Stomach (tissue), 9 donors: ENCODE results near the gene R3HDML. TPM values are rescaled to one million over a fixed set of nuclear protein-coding genes. Genes with fewer than 3 reads are reported as not detected.

Experiments
- DNase-seq, 2 donors: peaks; one replicate each; pipeline versions ENCODE4 v3.0.0 to v3.0.0-alpha.2; 2013 to 2019
- H3K27ac ChIP-seq, 5 donors: fragments of 200-600 bp in 4 of 5; sonication (generic) in 4 of 5; one replicate each; pipeline ENCODE4 v1.5.1; 2013 to 2019; ENCODE audit warnings: mild to moderate bottlenecking in 1 of 5, moderate library complexity in 1 of 5
- H3K27me3 ChIP-seq, 3 donors: fragments of 200-600 bp; sonication (generic); one replicate each; pipeline ENCODE4 v1.5.1; 2017 to 2019; ENCODE audit warnings: mixed run types in 1 of 3
- H3K36me3 ChIP-seq, 4 donors: fragments of 200-600 bp; sonication (generic); 1 replicate in 3 of 4; 2 replicates in 1 of 4; pipeline ENCODE4 v1.5.1; 2016 to 2019
- H3K4me1 ChIP-seq, 4 donors: fragments of 200-600 bp; sonication (generic); one replicate each; pipeline ENCODE4 v1.5.1; 2016 to 2019
- H3K4me3 ChIP-seq, 4 donors: fragments of 200-600 bp; sonication (generic) in 3 of 4; one replicate each; pipeline ENCODE4 v1.5.1; 2016 to 2019; ENCODE audit warnings: mild to moderate bottlenecking in 1 of 4
- H3K9me3 ChIP-seq, 4 donors: fragments of 200-600 bp; sonication (generic); one replicate each; pipeline ENCODE4 v1.5.1; 2016 to 2019
- EP300 ChIP-seq: sonication (generic); formaldehyde crosslinking; IDR thresholded peaks from one replicate; pipeline ENCODE4 v1.6.1; 2017; ENCODE audit warnings: antibody characterized with exemption
- POLR2A ChIP-seq, 4 donors: fragments of 450-650 bp; IDR thresholded peaks; one replicate each; pipeline ENCODE4 v1.6.1; 2016; ENCODE audit warnings: antibody characterized with exemption in 4 of 4, control low read depth in 2 of 4, mild to moderate bottlenecking in 1 of 4, moderate library complexity in 1 of 4
- POLR2AphosphoS5 ChIP-seq, 3 donors: sonication (generic); formaldehyde crosslinking; IDR thresholded peaks; one replicate each; pipeline ENCODE4 v1.6.1; 2016; ENCODE audit warnings: antibody characterized with exemption in 3 of 3
- whole genome bisulfite sequencing, 5 donors: extraction: QIAGEN DNeasy Blood & Tissue Kit in 3 of 5; methylation state at CpG; one replicate each; pipeline versions ENCODE4 v1.1.5 to v1.1.7; 2013 to 2018; 5-methylcytosine and 5-hydroxymethylcytosine counted together
- intact Hi-C: fragments of 100-400 bp; cut with DNase I; formaldehyde crosslinking; loops from one replicate; pipeline ENCODE4 v1.15.1; 2023; ENCODE audit warnings: low total_unique reads
- polyA plus RNA-seq, 3 donors: library from polyadenylated mRNA; stranded (reverse); fragments of 200-250 nt; gene quantifications; one replicate each; pipeline ENCODE4 v1.2.3, GENCODE V29; 2013
- total RNA-seq, 5 donors: library from RNA; depleted of rRNA; stranded (reverse); fragments of >200 nt; gene quantifications; one replicate each; pipeline versions ENCODE4 v1.1.0 to v1.2.3, GENCODE V29; 2014 to 2016
- TF ChIP-seq, protein P1 (sequence below), 7 experiments: fragments of 450-650 bp in 4 of 7; fragments of 200-600 bp in 3 of 7; sonication (generic) in 3 of 7; IDR thresholded peaks; one replicate each; pipeline ENCODE4 v1.5.1; 2016 to 2019; ENCODE audit warnings: antibody characterized with exemption in 7 of 7, control low read depth in 2 of 7, mild to moderate bottlenecking in 1 of 7
- donor health status: healthy with polysubstance abuse.
- donor health status: Bipolar disorder and iron deficiency.
- donor health status: healthy.

The R3HDML gene
- total and polyA plus RNA-seq, 8 donors: not detected

DNA sequence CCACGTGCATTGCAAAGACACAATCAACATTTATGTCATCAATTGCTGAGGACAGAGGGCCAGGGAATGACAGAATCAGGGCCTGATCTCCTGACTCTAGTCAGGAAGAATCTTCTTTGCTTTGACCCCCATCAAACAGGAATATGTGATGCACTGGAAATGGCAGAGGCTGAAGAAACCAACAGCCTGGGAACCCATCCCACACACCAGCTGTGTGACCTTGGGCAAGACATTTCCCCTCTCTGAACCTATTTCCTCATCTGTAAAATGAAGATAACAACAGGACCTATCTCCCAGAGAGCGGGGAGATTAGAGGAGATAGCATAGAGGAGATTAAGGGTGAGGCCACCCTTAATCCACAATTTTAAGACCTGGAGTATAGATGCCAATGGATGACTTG is 20.2 kb downstream of the R3HDML start:
- intact Hi-C loops: no loop called here
- H3K4me3 ChIP-seq: peak overlapping the region in 3 of 4 donors; percentile 42 to 59 (median 53)
- H3K4me1 ChIP-seq: peaks cover 5 to 14% (median 10%) of the 10 kb centered on the region in 4 donors
- H3K27ac ChIP-seq: no peak overlapping the region
- WGBS, 5 donors: 21 to 44% (median 28%) methylated on average over 2 of the region's 2 CpGs
- no peak for TF ChIP-seq EP300
- TF ChIP-seq, protein P1, sequence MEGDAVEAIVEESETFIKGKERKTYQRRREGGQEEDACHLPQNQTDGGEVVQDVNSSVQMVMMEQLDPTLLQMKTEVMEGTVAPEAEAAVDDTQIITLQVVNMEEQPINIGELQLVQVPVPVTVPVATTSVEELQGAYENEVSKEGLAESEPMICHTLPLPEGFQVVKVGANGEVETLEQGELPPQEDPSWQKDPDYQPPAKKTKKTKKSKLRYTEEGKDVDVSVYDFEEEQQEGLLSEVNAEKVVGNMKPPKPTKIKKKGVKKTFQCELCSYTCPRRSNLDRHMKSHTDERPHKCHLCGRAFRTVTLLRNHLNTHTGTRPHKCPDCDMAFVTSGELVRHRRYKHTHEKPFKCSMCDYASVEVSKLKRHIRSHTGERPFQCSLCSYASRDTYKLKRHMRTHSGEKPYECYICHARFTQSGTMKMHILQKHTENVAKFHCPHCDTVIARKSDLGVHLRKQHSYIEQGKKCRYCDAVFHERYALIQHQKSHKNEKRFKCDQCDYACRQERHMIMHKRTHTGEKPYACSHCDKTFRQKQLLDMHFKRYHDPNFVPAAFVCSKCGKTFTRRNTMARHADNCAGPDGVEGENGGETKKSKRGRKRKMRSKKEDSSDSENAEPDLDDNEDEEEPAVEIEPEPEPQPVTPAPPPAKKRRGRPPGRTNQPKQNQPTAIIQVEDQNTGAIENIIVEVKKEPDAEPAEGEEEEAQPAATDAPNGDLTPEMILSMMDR (IDR thresholded peaks at IDR 0.05): no peak
- no peak for TF ChIP-seq POLR2AphosphoS5 (IDR thresholded peaks at IDR 0.05)
- no peak for TF ChIP-seq POLR2A (IDR thresholded peaks at IDR 0.05)
- H3K27me3 ChIP-seq: peaks cover 0 to 6% (median 0%) of the 10 kb centered on the region in 3 donors
- DNase-seq: no peak
- no peaks in the 10 kb centered on the region for H3K9me3 ChIP-seq
- no peaks in the 10 kb centered on the region for H3K36me3 ChIP-seq

DNA sequence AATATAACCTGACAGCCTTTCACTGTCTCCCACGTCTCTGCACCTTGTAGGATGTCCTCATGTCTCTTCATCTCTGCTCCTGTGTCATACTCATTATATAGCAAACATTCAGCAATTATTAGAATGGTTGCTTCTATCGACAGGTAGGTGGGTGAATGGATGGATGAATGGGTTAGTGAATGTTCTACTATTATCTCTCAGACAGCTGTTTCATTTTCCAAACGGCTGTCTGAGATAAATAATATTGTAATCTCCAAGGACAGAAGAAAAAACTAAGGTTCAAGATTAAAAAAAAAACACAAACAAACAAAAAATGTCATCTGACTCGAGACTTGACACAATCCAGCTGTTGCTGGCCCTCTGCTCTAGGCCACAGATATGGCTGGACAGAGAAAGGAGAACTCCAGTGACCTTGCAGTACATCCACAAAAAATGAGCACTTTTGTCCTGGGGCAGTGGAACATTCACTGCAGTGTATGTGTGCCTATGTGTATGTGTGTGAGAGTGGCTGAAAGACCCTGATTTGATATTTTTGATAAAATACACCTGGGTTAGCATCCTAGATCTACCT is 20.8 kb downstream of the R3HDML start:
- no peak for DNase-seq
- Histone ChIP-seq H3K27ac (no peak overlapping the region), H3K4me3 (peak overlapping the region in 1 of 4 donors; percentile 42), H3K27me3 (peaks cover 0 to 6% (median 0%) of the 10 kb centered on the region in 3 donors), H3K9me3 (no peaks in the 10 kb centered on the region), H3K36me3 (no peaks in the 10 kb centered on the region), H3K4me1 (peaks cover 5 to 14% (median 10%) of the 10 kb centered on the region in 4 donors)
- intact Hi-C loops: no loop called here
- TF ChIP-seq, protein P1 (IDR thresholded peaks at IDR 0.05): no peak
- TF ChIP-seq EP300: no peak
- TF ChIP-seq POLR2A (IDR thresholded peaks at IDR 0.05): no peak
- no peak for TF ChIP-seq POLR2AphosphoS5 (IDR thresholded peaks at IDR 0.05)
- 31 to 44% (median 42%) methylated on average over 4 of the region's 4 CpGs for WGBS, 5 donors

DNA sequence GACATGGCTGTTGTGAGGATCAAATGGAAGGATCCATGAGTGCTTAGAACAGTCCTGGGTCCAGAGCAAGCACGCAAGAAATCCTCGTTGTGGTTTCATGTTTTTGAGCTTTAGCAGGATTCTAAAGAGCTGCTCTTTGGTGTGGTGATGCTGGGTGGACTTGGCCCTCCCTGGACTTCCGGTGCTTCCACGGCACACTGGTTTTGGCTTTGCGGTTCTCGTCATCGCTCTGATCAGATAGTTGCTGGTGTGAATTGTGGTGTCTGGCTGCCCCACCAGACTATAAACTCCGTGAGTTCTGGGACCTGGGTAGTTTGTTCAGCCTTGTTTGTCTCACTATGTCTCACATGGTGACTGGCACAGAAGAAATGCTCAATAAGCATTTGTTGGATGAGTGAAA is 21.9 kb downstream of the R3HDML start:
- H3K27me3 ChIP-seq: peaks cover 0 to 6% (median 0%) of the 10 kb centered on the region in 3 donors
- DNase-seq: no peak

GRCh38 chr20:44360221-44360620 is 23.4 kb downstream of the R3HDML start:
- TF ChIP-seq POLR2A (IDR thresholded peaks at IDR 0.05) (no peak), EP300 (no peak), POLR2AphosphoS5 (IDR thresholded peaks at IDR 0.05) (no peak)
- TF ChIP-seq, protein P1 (IDR thresholded peaks at IDR 0.05): no peak
- Histone ChIP-seq H3K9me3 (no peaks in the 10 kb centered on the region), H3K27ac (no peak overlapping the region), H3K36me3 (no peaks in the 10 kb centered on the region), H3K4me3 (no peak overlapping the region), H3K4me1 (peaks cover 5 to 16% (median 11%) of the 10 kb centered on the region in 4 donors), H3K27me3 (peaks cover 0 to 6% (median 0%) of the 10 kb centered on the region in 3 donors)
- no peak for DNase-seq
- intact Hi-C loops: no loop called here

More for the DNA sequence above, 21.9 kb downstream of the R3HDML start:
- no peaks in the 10 kb centered on the region for H3K9me3 ChIP-seq
- H3K36me3 ChIP-seq: no peaks in the 10 kb centered on the region
- H3K4me3 ChIP-seq: no peak overlapping the region
- 84 to 95% (median 88%) methylated on average over 8 of the region's 8 CpGs for WGBS, 5 donors
- no peak overlapping the region for H3K27ac ChIP-seq
- peaks cover 5 to 19% (median 11%) of the 10 kb centered on the region in 4 donors for H3K4me1 ChIP-seq
- intact Hi-C loops: no loop called here
- no peak for TF ChIP-seq POLR2AphosphoS5 (IDR thresholded peaks at IDR 0.05)
- TF ChIP-seq POLR2A (IDR thresholded peaks at IDR 0.05): no peak
- no peak for TF ChIP-seq EP300
- TF ChIP-seq, protein P1 (IDR thresholded peaks at IDR 0.05): no peak
